GM12873 (cell line): ENCODE results near the gene SPRY1.

ENCODE experiments used
- CTCF ChIP-seq: IDR thresholded peaks from 2 replicates; pipeline ENCODE4 v1.5.1; 2012; ENCODE audit warnings: low read depth, mild to moderate bottlenecking, moderate library complexity, low read length, control low read depth; ENCODE audit not compliant: insufficient read depth; ENCODE audit errors: missing control alignments

SPRY1 gene

GRCh38 chr4:123412091-123412505 is 15.5 kb downstream of the SPRY1 start:
- TF ChIP-seq CTCF: no peak

GRCh38 chr4:123412700-123413512 is 16.3 kb downstream of the SPRY1 start:
- no peak for TF ChIP-seq CTCF

GRCh38 chr4:123415576-123415975 is 19.0 kb downstream of the SPRY1 start:
- no peak for TF ChIP-seq CTCF

GRCh38 chr4:123415977-123416376 is 19.4 kb downstream of the SPRY1 start:
- TF ChIP-seq CTCF: no peak

- TF ChIP-seq CTCF: no peak
Observed at GRCh38 chr4:123417813-123418212, 21.2 kb downstream of the SPRY1 start.

- no peak for TF ChIP-seq CTCF
Observed at GRCh38 chr4:123418351-123418931, 21.8 kb downstream of the SPRY1 start.

GRCh38 chr4:123419885-123420755 is 23.5 kb downstream of the SPRY1 start:
- no peak for TF ChIP-seq CTCF
